Activated CD4-positive, alpha-beta T cell treated with anti-CD3 and anti-CD28 coated beads, Interleukin-2, amount 50 U/mL, for 16 hours (primary cell): ENCODE results near the gene NDC1.
A peak's percentile ranks its signal among the peaks of the same experiment; 100 is the strongest.
"Not testable (repeated sequence)": the region's sequence is repeated elsewhere in the genome, so short reads cannot be mapped to it uniquely, and the experiment has no call there.

Source experiments
- DNase-seq: peaks from one replicate; pipeline ENCODE4 v3.0.0-alpha.2; 2020

NDC1 gene

GRCh38 chr1:53763461-53763860 is 74.6 kb downstream of the NDC1 start:
- no peak for DNase-seq

DNA sequence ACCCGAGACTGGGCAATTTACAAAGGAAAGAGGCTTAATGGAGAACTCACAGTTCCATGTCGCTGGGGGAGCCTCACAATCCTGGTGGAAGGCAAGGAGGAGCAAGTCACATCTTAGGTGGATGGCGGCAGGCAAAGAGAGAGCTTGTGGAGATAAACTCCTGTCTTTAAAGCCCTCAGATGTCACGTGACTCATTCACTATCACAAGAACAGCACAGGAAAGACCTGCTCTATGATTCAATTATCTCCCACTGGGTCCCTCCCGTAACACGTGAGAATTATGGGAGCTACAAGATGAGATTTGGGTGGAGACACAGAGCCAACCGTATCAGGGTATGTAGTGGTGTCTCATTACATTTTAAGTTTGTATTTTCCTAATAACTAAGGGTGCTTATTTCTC is 77.6 kb downstream of the NDC1 start:
- DNase-seq = not testable (repeated sequence)

DNA sequence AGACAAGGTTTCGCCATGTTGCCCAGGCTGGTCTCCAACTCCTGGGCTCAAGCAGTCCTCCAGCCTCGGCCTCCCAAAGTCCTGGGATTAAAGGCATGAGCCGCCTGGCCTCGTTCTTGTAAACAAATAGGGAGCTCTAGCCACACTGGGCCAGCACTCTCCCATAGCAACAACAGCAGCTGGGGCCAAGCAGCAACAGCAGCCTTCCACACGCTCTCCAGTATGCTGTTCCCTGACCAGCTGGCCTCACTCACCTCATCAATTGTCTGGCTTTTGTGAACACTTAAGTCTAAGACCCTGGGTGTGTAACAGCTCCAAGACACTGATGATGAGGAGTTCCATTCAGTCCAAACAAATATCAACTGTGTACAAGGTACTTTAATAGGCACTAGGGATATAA is 82.2 kb downstream of the NDC1 start:
- DNase-seq = no peak

DNA sequence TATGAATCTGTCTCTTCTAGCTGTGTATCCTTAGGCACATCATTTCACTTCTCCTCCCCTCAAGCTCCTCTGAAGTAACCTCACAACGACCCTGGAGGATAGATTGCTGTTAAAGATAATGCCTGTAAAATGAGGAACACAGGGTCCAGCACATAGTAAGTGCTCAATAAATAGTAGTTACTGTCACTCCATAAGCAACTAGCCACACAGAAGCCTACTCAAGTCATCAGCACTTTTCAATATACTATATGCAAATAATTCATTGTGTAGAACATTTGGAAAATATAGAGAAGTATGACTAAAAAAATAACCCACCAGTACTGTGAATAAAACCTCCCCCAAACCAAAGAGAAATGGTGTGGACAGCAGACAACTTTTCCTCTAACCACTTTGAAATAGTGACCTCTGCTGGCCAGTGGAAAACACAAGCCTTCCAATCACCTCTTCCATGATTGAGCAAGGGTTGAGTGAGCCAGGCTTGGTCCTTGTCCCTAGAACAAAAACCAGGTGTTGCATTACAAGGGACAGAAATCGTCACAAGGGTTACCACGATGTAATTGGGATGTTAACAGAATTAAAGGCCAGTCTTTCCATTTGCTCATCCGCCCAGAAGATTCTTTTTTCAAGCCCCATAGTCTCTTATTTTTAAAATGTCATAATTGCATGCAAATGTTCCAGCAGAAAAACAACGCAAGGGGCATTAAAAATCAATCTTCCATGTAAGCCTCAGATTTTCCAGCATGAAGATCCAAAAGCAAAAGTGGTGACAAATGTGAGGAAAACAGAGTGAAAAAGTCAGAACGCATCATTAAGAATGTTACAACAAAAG is 83.4 kb downstream of the NDC1 start:
- peak; percentile 37 for DNase-seq

GRCh38 chr1:53752281-53752680 is 85.8 kb downstream of the NDC1 start:
- DNase-seq = no peak

DNA sequence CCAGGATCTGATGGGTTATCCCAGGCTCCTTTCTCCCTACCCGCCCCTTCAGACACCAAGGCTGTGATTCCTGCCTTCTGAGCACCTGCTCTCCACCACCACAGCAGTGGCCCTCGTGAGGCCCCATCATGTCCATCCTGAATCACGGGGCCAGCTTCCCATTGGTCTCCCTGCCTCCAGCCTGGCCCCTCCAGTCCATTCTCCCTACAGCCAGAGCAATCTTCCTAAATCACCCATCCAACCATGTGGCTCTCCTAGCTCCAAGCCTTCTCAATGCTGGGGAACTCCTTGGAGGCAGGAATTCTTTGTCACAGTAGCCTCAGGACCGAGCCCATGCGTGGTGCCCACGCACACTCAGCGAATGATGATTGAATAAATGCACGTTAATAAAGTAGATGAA is 90.3 kb downstream of the NDC1 start:
- DNase-seq = no peak

- no peak for DNase-seq
Measured at GRCh38 chr1:53740621-53741105, 97.4 kb downstream of the NDC1 start.

GRCh38 chr1:53739109-53739681 is 98.9 kb downstream of the NDC1 start, which contains the start of gene GLIS1:
GLIS1 (minus strand) TSS chr1:53739164; CDS start chr1:53738064, 1,100 bp downstream.
- peak; percentile 72 for DNase-seq

DNA sequence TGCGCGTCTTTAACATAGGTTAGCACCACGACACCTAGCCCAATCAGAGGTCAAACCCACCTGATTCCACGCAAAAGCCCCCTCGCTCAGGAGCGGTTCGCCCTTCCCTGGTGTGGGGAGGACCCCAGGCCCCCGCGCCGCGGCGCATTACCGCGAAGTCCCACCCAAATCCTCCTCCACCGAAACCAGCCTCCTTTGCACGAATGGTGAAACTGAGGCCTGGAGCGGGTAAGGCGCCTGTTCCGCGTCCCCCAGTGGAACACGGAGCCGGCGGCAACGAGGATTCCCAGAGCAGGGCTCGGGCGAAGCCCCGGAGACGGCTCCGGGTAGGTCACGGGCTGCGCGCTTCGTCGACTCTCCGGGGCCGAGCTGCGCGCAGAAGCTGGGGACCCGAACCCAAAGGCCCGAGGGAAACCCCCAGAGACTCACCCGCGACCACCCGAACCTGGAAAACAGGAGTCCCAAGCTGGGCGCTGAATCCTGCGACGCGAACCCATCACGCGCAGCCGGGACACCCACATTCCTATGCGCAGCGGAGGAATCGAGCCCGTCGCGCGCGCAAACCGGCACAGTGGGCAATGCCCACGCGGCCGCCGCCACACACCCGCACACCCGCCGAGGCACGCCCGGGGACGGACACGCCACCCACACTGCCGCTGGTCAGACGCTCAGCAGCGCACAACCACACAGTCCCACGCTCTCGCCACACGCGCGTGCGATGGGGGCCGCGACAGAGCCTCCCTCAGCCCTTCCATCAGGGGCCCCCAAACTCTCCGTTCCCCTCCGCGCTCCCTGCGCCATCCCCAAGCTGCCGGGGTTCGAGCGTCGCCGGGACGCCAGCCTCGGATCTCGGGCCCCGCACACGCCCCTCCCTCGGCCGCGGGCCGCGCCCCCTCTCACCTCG is 99.6 kb downstream of the NDC1 start:
- DNase-seq = no peak

GRCh38 chr1:53737648-53738204 is 100.4 kb downstream of the NDC1 start:
- DNase-seq = no peak

GRCh38 chr1:53736290-53736689 is 101.8 kb downstream of the NDC1 start:
- no peak for DNase-seq

GRCh38 chr1:53735681-53736080 is 102.4 kb downstream of the NDC1 start:
- DNase-seq = no peak

DNA sequence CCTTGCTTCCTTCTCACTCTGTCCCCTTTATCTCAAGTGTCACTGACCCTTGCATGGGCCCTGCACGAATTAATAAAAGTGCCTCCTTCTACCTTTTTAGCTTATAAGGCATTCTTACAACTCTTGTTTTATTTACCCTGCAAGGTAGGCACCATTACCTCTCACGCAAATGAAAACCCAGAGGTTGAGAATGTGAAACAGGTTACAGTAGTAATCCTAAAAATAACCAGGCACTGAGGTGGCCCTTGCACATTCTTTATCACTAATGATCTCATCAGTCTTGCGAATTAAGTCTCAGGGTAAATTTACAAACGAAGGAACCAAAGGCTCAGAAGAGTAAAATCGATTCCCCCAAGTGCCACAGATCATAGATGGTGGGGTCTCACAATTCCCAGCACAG is 102.8 kb downstream of the NDC1 start:
- no peak for DNase-seq

DNA sequence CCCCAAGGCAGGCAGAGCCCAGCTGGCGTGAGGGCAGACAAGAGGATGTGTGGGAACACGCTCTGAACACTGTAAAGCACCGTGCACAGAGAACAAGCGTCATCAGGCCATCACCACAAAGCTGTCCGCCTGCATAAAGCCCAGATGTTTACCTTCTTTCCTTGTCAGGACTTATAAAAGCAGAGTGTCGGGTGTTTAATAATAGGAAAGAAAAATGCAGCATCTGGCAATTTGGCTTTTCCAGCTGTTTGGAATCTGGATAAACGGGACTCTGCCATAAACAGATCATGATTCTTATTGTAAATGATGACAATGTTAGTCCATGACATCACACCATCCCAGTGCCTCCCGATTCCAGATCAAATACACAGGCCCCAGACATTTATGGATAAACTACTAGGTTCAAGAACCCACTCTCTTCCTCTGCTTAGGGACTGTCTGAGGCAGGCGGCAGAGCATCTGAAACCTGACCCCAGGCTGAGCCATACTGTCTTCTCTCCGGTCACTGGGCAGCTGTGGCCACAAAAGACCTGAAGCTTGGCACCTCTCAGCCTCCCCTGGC is 103.4 kb downstream of the NDC1 start:
- DNase-seq = no peak

- no peak for DNase-seq
Measured at GRCh38 chr1:53733975-53734649, 104.0 kb downstream of the NDC1 start.

GRCh38 chr1:53733447-53733931 is 104.6 kb downstream of the NDC1 start:
- no peak for DNase-seq

GRCh38 chr1:53732912-53733317 is 105.2 kb downstream of the NDC1 start:
- no peak for DNase-seq

DNA sequence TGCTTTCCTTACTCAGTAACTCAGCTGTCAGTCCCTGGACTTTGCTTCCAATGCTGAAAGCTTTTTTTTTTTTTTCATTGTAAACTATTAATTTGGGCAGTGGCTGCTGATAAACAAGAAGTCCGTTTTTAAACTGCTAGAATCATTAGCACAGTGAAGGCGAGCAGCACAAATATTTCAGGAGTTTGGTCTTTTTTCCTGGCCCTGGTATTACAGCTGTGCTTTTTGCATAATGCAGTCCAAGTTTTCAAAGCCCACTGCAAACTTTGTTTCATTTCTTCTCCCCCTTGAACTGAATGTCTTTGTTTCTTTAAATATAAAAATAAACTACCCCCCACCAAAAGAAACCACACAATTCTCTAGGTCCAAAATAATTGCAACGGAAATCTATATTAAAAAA is 105.7 kb downstream of the NDC1 start:
- DNase-seq = no peak

GRCh38 chr1:53731779-53732305 is 106.3 kb downstream of the NDC1 start:
- DNase-seq = no peak

GRCh38 chr1:53731043-53731600 is 107.0 kb downstream of the NDC1 start:
- no peak for DNase-seq

DNA sequence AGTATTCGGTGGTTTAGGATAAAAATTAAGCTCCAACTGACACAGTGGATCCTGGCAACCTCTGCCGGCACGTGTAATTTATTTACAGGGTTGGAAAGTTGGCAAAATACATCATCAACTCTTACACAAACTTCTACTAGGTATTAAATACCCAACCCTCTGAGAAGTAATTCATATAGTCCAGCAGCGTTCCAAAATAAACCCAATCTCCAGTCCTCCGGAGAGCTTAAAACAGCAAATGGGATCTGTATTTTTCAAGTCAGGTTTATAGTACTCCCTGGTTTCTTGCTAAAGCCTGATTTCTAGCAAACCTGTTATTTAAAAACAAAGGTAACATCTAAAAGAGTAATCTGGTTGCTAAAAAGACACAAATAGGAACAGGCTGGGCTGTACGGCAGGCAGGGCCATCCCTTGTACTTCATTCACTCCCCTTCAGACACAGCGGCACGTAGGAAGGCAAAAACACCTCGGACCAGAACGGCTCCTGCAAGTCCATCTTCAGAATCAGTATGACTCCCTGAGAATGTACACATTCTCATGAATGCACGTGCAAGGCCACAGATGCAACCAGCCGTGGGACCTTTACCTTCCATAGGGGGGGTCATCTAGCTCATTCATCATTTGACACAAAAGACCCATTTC is 107.8 kb downstream of the NDC1 start:
- DNase-seq = no peak
